GM18867 (cell line): Measurements from ENCODE around the gene UBE2L3.

Experiments used
- ATAC-seq: cut with Tn5 transposase; IDR thresholded peaks from one replicate; pipeline ENCODE4 v1.9.1; 2021; ENCODE audit warnings: mild to moderate bottlenecking, moderate library complexity; ENCODE audit not compliant: unreplicated experiment

UBE2L3 gene

DNA sequence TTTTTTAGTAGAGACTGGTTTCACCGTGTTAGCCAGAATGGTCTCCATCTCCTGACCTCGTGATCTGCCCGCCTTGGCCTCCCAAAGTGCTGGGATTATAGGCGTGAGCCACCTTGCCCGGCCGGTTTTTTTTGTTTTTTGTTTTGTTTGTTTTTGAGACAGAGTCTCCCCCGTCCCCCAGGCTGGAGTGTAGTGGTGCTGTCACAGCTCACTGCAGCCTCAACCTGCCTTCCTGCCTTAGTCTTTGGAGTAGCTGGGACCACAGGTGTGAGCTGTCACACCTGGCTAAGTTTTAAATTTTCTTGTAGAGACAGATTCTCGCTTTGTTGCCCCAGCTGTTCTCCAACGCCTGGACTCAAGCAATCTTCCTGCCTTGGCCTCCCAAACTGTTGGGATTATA, 101.5 kb downstream of the UBE2L3 start:
- no peak for ATAC-seq

DNA sequence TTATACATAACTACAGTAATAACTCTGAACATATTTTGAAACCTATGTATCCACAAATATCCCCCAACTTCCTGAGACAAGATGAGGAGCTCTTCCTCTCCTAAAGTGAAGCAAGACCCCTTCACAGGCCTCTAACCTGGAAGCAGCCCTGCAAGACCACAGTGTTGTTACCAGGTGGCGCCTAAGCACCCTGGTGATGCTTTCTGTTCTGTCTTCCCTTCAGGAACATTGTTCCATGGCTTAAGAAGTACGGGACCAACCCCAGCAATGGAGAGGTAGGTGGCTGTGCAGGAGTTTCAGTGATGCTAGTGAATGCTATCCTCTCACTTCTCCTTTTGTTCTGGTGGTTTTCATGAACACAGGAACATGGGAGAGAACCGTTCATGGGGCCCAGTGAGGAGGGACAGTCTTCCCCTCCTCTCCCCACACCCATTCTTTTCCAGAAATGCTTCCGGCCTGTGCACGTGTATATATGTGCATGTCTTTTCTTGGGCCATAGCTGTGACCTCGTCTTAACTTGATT, 104.7 kb downstream of the UBE2L3 start:
- no peak for ATAC-seq
